ENCODE data around the gene C3orf18.

The C3orf18 gene

GRCh38 chr3:50549226-50549625 lies 18.3 kb downstream of the C3orf18 start:
- no peak for DNase-seq

GRCh38 chr3:50545781-50546180 lies 21.8 kb downstream of the C3orf18 start:
- DNase-seq, result no peak

- DNase-seq, result peak; percentile 64
These were observed 25.1 kb downstream of the C3orf18 start for GRCh38 chr3:50542177-50543034.

- DNase-seq, result no peak
These were observed 27.9 kb downstream of the C3orf18 start for GRCh38 chr3:50539356-50540286.

GRCh38 chr3:50537421-50538129 lies 30.0 kb downstream of the C3orf18 start:
- no peak for DNase-seq

GRCh38 chr3:50536471-50537180 lies 30.9 kb downstream of the C3orf18 start:
- no peak for DNase-seq

- DNase-seq, result no peak
These were observed 32.7 kb downstream of the C3orf18 start for GRCh38 chr3:50534681-50535330.

- no peak for DNase-seq
These were observed 33.6 kb downstream of the C3orf18 start for GRCh38 chr3:50533807-50534461.

GRCh38 chr3:50533316-50533715 lies 34.2 kb downstream of the C3orf18 start:
- DNase-seq, result no peak

GRCh38 chr3:50532062-50532705 lies 35.4 kb downstream of the C3orf18 start:
- no peak for DNase-seq

GRCh38 chr3:50531201-50531600 lies 36.3 kb downstream of the C3orf18 start:
- DNase-seq, result no peak

GRCh38 chr3:50530001-50530970 lies 37.3 kb downstream of the C3orf18 start:
- peak; percentile 22 for DNase-seq

- no peak for DNase-seq
These were observed 41.6 kb downstream of the C3orf18 start for GRCh38 chr3:50525987-50526386.

- no peak for DNase-seq
These were observed 42.2 kb downstream of the C3orf18 start for GRCh38 chr3:50525191-50525910.

- DNase-seq, result no peak
These were observed 42.8 kb downstream of the C3orf18 start for GRCh38 chr3:50524746-50525145.

- DNase-seq, result no peak
These were observed 44.2 kb downstream of the C3orf18 start for GRCh38 chr3:50523279-50523811.

- no peak for DNase-seq
These were observed 46.0 kb downstream of the C3orf18 start for GRCh38 chr3:50521572-50521971.

GRCh38 chr3:50520849-50521248 lies 46.7 kb downstream of the C3orf18 start:
- no peak for DNase-seq
